Erythroblast (primary cell): Measurements from ENCODE around the gene ACTA2.

ENCODE experiments used
- DNase-seq, 2 experiments: peaks; one replicate each; lab custom pipeline; 2025; lab: John Stamatoyannopoulos, UW
- GATA1 ChIP-seq: IDR thresholded peaks from 2 replicates; pipeline ENCODE4 v1.6.1; 2011; ENCODE audit warnings: low read depth, mild to moderate bottlenecking, control low read depth, low read length, moderate library complexity
- POLR2A ChIP-seq: IDR thresholded peaks from 2 replicates; pipeline ENCODE4 v1.6.1; 2011; ENCODE audit warnings: mild to moderate bottlenecking, low read length

Gene ACTA2

GRCh38 chr10:88952647-88953111 lies at the start of gene ACTA2:
Gene ACTA2, minus strand, starts transcription at chr10:88952773. Its CDS starts 3,843 bp downstream, at chr10:88948930.
- TF ChIP-seq POLR2A, result no peak
- no peak for TF ChIP-seq GATA1
- peak in 1 of 2 experiments; percentile 23 for DNase-seq

DNA sequence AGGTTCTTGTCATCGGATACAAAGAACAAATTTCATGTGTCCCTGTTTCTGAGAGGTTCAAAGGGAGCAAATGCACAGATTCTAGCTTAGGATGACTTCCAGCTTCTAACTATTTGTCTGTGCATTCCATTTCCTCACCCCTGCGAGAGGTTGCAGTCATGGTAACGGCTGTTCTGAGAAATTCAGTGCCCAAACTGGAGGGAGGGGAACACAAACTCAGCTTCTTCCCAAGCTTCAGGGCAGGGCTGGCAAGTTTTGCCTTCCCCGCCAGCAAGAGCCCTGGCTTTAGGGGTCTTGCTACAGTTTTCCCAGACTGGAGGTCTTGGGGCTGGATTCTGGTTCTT lies 49.1 kb upstream of the ACTA2 start:
- DNase-seq, result no peak

DNA sequence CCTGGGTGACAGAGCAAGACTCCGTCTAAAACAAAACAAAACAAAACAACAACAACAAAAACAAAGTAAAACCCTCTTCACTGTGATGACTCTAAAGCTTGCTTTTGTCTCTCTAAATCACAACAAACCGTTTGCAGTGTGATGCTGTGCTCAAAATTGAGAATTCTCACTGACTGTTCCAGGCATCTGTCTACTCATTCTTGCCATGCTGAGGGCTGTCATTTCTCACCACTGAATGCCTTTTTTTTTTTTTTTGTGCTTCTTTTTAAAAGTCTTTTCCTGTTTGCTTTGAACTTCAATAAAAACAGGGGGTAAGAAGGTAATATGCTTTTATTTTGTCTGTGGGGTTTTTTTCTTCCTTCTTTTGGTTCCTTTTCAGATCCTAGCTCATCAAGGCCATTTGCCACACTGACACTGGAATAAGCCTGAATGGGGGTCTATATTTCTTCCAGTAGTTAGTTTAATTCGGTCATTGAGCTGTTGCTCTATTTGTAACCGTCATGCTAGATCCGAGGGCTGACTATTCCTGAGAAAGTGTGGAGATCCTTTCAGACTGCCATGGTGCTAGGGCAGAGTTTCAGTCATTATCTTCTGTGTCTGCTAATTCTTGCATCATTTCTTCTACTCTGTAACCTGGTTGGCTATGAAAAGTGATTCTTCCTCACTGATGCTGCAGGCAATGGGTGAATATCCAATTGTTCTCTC lies 48.6 kb upstream of the ACTA2 start:
- no peak for TF ChIP-seq POLR2A
- no peak for TF ChIP-seq GATA1
- DNase-seq, result no peak

More for the DNA sequence above, 49.1 kb upstream of the ACTA2 start:
- TF ChIP-seq GATA1, result no peak
- TF ChIP-seq POLR2A, result no peak

- no peak for DNase-seq
- TF ChIP-seq POLR2A, result no peak
- TF ChIP-seq GATA1, result no peak
Observed at GRCh38 chr10:88999625-89000024, 47.1 kb upstream of the ACTA2 start.

- TF ChIP-seq POLR2A, result no peak
- TF ChIP-seq GATA1, result no peak
- DNase-seq, result no peak
Observed at GRCh38 chr10:88996927-88997326, 44.4 kb upstream of the ACTA2 start.

DNA sequence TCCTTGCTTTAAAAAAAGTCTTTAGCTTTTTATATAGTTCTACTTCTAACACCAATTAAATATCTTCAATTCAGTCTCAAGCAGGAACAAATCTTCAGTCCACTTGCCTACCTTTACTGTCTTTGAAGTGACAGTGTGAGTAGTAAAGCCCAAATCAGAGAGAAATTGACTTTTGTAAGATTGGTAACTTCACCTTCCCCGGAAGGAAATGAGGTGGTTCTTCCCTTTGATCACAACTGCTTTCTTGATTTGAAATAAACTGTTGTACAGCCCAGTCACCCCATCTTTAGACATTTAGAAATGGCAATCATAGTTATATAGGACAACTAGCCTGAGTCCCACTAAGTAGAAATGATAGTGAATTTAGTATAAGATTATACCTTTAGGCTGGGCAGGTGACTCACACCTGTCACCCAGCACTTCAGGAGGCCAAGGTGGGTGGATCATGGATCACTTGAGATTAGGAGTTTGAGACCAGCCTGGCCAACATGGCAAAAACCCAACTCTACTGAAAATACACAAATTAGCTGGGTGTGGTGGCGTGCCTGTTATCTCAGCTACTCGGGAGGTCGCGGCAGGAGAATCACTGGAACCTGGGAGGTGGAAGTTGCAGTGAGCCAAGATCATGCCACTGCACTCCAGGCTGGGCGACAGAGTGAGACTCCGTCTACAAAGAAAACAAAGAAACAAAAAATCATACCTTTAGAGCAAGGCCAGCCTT lies 42.7 kb upstream of the ACTA2 start:
- peak; percentile 17 to 21 for DNase-seq
- TF ChIP-seq GATA1 (no peak), POLR2A (no peak)

DNA sequence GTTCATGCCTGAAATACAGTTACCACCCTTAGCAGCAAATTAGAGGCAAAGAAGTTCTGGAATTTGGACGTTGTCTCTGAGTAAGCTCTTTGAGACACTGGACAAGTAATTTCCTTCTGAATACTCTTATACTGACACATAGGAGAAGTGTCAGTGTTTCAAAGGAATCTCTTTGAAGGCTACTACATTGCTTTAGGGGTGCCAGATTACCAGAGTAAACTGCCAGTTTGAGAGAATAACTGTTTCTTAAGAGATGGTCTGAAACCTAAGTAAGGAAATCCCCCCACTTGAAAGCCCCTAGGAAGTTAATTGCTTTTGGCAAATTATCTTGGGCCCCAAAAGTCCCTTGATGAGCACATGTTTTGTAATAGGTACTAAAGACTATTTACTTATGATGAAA lies 41.4 kb upstream of the ACTA2 start:
- no peak for DNase-seq
- TF ChIP-seq POLR2A, result no peak
- TF ChIP-seq GATA1, result no peak

DNA sequence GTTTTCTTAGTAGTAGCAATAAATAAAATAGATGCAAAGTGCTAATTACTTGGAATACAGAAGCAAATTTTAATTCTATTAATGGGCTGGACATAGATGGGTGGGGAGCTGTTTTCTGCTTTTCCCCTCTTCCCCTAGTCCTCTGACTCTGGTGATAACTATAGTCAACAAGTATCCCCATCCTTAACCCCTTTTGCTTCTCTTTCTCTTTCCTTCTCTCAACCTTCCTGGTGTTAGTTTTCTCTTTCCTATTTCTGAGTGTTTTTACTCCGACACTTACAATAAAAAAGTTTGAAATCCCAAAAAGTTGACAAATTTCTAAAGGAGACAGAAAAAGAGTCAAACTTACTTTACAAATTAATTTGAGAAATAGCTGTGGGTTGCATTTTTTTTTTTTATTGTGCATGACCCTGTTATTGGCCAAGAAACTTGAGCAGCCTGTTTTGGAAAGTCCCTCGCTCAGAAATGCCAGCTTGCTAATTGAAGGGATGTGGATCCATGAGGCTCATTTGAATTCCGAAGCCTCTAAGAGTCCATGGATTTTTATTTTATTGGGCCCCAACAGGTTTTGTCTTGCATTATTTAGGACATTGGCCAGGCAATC lies 40.5 kb upstream of the ACTA2 start:
- DNase-seq, result no peak
- TF ChIP-seq POLR2A (no peak), GATA1 (no peak)

- no peak for DNase-seq
- TF ChIP-seq GATA1 (no peak), POLR2A (no peak)
Observed at GRCh38 chr10:88991899-88992320, 39.3 kb upstream of the ACTA2 start.

DNA sequence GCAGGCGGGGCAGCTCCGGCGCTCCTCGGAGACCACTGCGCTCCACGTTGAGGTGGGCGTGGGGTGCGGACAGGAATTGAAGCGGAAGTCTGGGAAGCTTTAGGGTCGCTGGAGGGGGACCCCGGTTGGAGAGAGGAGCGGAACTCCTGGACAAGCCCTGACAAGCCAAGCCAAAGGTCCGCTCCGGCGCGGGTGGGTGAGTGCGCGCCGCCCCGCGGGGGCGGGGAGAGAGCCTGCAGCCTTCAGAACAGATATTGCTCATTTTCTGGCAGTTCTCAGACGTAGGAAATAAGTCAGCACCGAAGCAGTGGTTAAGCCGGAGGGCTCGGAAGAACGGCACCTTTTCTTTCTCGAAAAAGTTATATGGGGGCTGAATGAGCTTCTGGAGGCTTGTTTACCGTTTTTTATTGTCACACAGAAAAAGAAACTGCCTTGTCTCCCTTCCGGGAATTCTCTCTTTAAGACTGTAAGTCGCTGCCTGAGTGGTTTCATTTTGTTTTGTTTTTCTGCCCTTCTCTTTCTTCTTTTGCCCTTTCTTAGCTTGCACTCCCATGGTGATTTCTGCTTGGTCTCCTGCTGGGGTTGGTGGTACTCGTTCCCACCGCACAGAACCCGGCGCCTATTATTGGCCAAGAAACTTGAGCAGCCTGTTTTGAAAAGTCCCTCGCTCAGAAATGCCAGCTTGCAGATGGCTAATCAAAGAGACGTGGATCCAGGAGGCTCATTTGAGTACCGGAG lies 38.8 kb upstream of the ACTA2 start:
- DNase-seq, result peak; percentile 64 to 72
- TF ChIP-seq GATA1 (no peak), POLR2A (peak; percentile 70)

DNA sequence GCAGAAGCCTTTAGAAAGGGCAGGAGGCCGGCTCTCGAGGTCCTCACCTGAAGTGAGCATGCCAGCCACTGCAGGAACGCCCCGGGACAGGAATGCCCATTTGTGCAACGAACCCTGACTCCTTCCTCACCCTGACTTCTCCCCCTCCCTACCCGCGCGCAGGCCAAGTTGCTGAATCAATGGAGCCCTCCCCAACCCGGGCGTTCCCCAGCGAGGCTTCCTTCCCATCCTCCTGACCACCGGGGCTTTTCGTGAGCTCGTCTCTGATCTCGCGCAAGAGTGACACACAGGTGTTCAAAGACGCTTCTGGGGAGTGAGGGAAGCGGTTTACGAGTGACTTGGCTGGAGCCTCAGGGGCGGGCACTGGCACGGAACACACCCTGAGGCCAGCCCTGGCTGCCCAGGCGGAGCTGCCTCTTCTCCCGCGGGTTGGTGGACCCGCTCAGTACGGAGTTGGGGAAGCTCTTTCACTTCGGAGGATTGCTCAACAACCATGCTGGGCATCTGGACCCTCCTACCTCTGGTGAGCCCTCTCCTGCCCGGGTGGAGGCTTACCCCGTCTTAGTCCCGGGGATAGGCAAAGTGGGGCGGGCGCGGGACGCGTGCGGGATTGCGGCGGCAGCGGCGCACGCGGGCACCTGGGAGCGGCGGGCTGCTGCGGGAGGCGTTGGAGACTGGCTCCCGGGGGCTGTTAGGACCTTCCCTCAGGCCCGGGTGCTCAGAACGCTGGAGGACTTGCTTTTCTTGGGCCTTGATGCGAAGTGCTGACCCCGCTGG lies 38.0 kb upstream of the ACTA2 start, which contains the start of gene FAS:
TSS of gene FAS (plus strand) at position 415 of the 777 bp plus-strand sequence. CDS start at position 494, 79 bp downstream.
- peak; percentile 55 to 69 for DNase-seq
- TF ChIP-seq POLR2A, result peak; percentile 65
- TF ChIP-seq GATA1, result no peak

DNA sequence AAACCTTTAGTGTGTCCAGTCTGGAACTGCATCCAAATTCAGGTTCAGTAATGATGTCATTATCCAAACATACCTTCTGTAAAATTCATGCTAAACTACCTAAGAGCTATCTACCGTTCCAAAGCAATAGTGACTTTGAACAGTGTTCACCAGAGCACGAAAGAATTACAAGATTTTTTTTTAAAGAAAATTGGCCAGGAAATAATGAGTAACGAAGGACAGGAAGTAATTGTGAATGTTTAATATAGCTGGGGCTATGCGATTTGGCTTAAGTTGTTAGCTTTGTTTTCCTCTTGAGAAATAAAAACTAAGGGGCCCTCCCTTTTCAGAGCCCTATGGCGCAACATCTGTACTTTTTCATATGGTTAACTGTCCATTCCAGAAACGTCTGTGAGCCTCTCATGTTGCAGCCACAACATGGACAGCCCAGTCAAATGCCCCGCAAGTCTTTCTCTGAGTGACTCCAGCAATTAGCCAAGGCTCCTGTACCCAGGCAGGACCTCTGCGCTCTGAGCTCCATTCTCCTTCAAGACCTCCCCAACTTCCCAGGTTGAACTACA lies 37.3 kb upstream of the ACTA2 start:
- TF ChIP-seq POLR2A, result no peak
- TF ChIP-seq GATA1, result no peak
- peak in 1 of 2 experiments; percentile 36 for DNase-seq

GRCh38 chr10:88989423-88989822 lies 36.9 kb upstream of the ACTA2 start:
- DNase-seq, result no peak
- TF ChIP-seq POLR2A (no peak), GATA1 (no peak)
